ENCODE data around the gene PPM1F. TPM values are rescaled to one million over a fixed set of nuclear protein-coding genes. Genes with fewer than 3 reads are reported as not detected.

PPM1F gene
- total RNA-seq, 1 donor, result 30.6 TPM

DNA sequence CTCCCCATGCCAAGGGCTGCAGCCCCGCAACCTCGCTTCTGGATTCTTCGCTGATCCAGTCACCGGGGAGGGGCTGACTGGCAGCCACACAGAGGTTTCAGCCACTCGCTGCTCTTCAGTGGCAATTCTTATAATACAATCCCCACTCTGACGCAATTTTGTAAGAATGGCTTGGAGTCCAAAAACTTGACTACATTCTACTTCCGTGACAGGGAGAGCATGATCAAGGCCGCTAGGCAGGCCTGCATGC lies 14.9 kb downstream of the PPM1F start:
- TF ChIP-seq, protein P1, sequence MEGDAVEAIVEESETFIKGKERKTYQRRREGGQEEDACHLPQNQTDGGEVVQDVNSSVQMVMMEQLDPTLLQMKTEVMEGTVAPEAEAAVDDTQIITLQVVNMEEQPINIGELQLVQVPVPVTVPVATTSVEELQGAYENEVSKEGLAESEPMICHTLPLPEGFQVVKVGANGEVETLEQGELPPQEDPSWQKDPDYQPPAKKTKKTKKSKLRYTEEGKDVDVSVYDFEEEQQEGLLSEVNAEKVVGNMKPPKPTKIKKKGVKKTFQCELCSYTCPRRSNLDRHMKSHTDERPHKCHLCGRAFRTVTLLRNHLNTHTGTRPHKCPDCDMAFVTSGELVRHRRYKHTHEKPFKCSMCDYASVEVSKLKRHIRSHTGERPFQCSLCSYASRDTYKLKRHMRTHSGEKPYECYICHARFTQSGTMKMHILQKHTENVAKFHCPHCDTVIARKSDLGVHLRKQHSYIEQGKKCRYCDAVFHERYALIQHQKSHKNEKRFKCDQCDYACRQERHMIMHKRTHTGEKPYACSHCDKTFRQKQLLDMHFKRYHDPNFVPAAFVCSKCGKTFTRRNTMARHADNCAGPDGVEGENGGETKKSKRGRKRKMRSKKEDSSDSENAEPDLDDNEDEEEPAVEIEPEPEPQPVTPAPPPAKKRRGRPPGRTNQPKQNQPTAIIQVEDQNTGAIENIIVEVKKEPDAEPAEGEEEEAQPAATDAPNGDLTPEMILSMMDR (IDR thresholded peaks at IDR 0.05; ENCODE audit: insufficient read depth, low read length), result no peak
- peak; percentile 97 for DNase-seq (ENCODE audit: low read depth)
- peak overlapping the region; percentile 57 for H3K4me3 ChIP-seq (ENCODE audit: low read depth, low read length)

DNA sequence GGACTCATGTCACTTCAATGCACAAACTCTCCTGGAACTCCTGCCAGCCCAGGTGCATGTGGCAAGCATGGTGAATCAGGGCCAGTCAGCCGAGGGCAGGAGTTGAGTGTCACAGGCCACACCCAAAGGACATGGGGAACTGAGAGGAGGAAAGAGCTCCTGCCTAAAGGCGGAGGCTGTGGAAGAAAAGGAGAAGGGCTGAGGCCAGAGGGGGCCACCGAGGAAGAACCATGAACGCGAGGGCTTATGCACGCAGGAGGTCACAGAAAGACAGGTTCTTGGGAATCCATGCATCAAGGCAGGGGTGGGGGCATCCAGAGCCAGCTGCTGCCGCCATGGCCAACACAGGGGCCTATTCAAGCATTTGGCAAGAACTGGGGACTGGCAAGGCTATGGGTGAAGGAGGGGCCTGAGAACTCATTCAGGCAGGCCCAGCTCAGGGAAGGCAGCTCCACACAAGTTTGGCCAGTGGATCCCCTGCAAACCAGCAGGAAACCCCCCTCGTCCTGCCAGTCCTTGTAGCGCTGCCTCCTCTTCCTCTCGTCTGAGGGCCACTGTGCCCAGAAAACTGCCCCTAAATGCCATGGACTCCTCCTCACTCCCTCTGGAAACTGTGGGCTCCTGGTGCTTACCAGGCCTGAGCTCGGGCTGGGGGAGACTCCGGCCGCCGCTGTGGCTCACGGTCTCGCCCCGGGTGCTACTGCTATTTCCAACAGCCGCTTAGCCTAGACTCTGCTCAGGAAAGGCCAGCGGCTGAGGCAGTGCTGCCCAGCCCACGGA lies 15.4 kb downstream of the PPM1F start:
- peak; percentile 33 for DNase-seq (ENCODE audit: low read depth)
- TF ChIP-seq, protein P1 (IDR thresholded peaks at IDR 0.05; ENCODE audit: insufficient read depth, low read length), result no peak
- H3K4me3 ChIP-seq (ENCODE audit: low read depth, low read length), result peak overlapping the region; percentile 49

DNA sequence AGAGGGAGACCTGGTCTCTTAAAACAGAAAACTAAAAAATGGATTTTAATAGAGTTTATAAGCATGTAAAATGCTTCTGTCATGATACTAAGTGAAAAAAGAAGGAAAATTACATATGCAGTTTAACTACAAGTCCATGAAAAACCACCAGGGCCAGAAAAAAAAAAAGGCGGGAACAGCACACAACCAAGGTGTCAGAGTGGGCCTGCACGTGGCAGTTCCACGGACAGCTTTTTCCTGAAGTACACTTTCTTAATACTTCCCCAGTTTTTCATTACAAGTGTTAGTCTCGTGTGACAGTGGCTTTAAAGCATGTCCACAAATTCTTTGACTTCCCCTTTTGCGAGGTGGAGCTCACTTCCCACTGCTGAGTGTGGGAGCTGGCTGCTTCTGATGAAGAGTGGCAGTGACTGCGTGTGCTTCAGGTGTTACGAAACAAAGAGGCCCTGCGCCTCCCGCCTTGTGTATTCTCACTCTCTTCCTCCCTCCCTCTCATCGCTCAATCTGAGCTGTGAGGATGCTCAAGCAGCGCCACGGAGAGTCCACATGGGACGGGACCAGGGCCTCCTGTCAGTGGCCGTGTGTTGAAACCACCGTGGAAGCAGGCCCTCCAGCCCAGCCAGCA lies 16.4 kb downstream of the PPM1F start:
- H3K4me3 ChIP-seq (ENCODE audit: low read depth, low read length), result no peak overlapping the region
- DNase-seq (ENCODE audit: low read depth), result no peak
- TF ChIP-seq, protein P1 (IDR thresholded peaks at IDR 0.05; ENCODE audit: insufficient read depth, low read length), result no peak

DNA sequence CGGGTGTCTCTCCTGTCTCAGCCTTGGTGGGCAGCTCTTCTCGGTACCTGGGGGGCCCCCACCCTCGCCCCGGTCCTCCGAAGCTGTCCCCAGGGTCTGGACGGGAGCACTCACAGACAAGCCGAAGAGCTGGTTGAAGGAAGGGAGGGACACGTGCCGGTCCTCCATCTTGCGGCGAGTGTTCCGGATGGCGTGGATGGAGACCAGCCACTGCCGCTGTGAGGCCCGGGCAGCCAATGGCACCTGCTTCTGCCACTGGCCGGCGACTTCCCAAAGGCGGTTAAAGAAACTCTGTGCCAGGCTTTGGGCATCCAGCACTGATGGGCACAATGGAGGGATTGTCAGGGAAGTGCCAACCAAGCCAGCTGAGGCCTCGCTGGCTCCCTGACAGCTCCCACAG lies 18.7 kb downstream of the PPM1F start:
- DNase-seq (ENCODE audit: low read depth), result no peak
- TF ChIP-seq, protein P1 (IDR thresholded peaks at IDR 0.05; ENCODE audit: insufficient read depth, low read length), result no peak
- H3K4me3 ChIP-seq (ENCODE audit: low read depth, low read length), result no peak overlapping the region

DNA sequence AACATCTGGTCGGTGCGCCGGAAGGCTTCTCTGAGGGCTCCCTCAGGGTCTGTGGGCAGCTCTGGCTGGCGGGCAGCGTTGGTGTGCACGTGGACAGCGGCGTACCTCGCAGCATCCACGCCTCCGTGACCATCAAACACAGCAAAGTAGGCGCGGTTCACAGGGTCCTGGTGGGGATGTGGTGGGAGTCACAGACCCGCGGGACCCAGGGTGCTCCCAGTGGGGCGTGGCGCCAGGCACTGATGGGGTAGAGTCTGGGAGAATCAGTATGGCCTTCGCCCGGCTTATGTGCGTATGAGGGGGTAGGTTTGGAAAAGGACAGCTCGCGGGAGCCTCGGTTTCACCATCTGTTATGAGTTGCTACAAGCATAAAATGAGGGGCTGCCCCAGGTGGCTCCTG lies 19.2 kb downstream of the PPM1F start:
- TF ChIP-seq, protein P1 (IDR thresholded peaks at IDR 0.05; ENCODE audit: insufficient read depth, low read length), result no peak
- no peak for DNase-seq (ENCODE audit: low read depth)
- H3K4me3 ChIP-seq (ENCODE audit: low read depth, low read length), result no peak overlapping the region

DNA sequence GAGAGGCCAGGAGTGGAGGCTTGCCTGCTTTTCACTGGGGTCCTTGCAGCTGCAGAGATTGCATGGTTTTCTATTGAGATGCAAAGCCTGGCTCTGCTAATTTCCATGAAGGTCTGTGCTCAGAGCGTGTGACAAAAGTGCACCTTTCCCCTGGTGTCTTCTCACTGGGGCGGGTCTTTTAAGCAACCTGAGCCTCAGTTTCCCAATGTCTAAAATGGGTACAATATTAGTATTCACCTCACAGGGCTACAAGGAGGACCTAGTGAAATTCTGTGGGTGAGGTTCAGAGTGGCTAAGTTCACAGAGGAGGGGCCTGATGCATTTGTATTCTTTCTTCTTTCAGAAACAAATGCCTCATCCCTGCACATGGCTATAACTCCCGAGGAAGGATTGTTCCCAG lies 20.3 kb downstream of the PPM1F start:
- H3K4me3 ChIP-seq (ENCODE audit: low read depth, low read length), result no peak overlapping the region
- TF ChIP-seq, protein P1 (IDR thresholded peaks at IDR 0.05; ENCODE audit: insufficient read depth, low read length), result no peak
- no peak for DNase-seq (ENCODE audit: low read depth)

Measured in fibroblast of the aortic adventitia (primary cell).